Heart left ventricle (tissue), 16 donors: ENCODE results near the gene DPP10. TPM values are rescaled to one million over a fixed set of nuclear protein-coding genes. Genes with fewer than 3 reads are reported as not detected.

Experiments
- ATAC-seq, 4 donors: fragments of 200-7000 bp; cut with Tn5 transposase; one replicate each; pipeline ENCODE4 v1.9.1; 2020 to 2022; ENCODE audit warnings: moderate library complexity in 4 of 4, mild to moderate bottlenecking in 3 of 4, moderate number of reproducible peaks in 1 of 4
- DNase-seq, 5 donors: peaks; one replicate each; pipeline ENCODE4 v3.0.0-alpha.2; 2020
- H3K27ac ChIP-seq, 12 donors: fragments of 200-600 bp; sonication (generic) in 4 of 12; one replicate each; pipeline versions ENCODE4 v1.5.0 to v1.8.0; 2016 to 2022; ENCODE audit warnings: mild to moderate bottlenecking in 2 of 12
- H3K27me3 ChIP-seq, 9 donors: fragments of 200-600 bp; sonication (generic) in 2 of 9; one replicate each; pipeline versions ENCODE4 v1.5.1 to v1.8.0; 2016 to 2022; ENCODE audit warnings: mild to moderate bottlenecking in 3 of 9
- H3K36me3 ChIP-seq, 9 donors: fragments of 200-600 bp; sonication (generic) in 2 of 9; one replicate each; pipeline versions ENCODE4 v1.5.0 to v1.8.0; 2018 to 2022; ENCODE audit warnings: mild to moderate bottlenecking in 2 of 9
- H3K4me1 ChIP-seq, 12 donors: fragments of 200-600 bp; sonication (generic) in 4 of 12; one replicate each; pipeline versions ENCODE4 v1.5.0 to v1.8.0; 2016 to 2022; ENCODE audit warnings: mild to moderate bottlenecking in 3 of 12
- H3K4me3 ChIP-seq, 12 donors: fragments of 200-600 bp; sonication (generic) in 4 of 12; one replicate each; pipeline versions ENCODE4 v1.5.0 to v1.8.0; 2017 to 2022; ENCODE audit warnings: mild to moderate bottlenecking in 9 of 12, moderate library complexity in 4 of 12
- H3K9me3 ChIP-seq, 12 donors: fragments of 200-600 bp; sonication (generic) in 4 of 12; one replicate each; pipeline versions ENCODE4 v1.5.0 to v1.8.0; 2016 to 2022; ENCODE audit warnings: mild to moderate bottlenecking in 1 of 12
- POLR2A ChIP-seq, 2 donors: fragments of 450-650 bp; IDR thresholded peaks; one replicate each; pipeline ENCODE4 v1.6.1; 2017; ENCODE audit warnings: antibody characterized with exemption in 2 of 2, mild to moderate bottlenecking in 2 of 2, moderate library complexity in 2 of 2
- WGBS, 4 donors: extraction: QIAGEN DNeasy Blood & Tissue Kit in 2 of 4; methylation state at CpG; one replicate each; pipeline versions ENCODE4 v1.1.5 to v1.1.7; 2013 to 2018; 5-methylcytosine and 5-hydroxymethylcytosine counted together
- intact Hi-C, 10 donors: fragments of 100-400 bp; cut with DNase I; formaldehyde crosslinking; loops; one replicate each; pipeline versions ENCODE4 v1.11.1 to v1.14.2; 2022
- polyA plus RNA-seq, 2 donors: library from polyadenylated mRNA; stranded (reverse); fragments of 200-250 nt; gene quantifications; one replicate each; pipeline ENCODE4 v1.2.3, GENCODE V29; 2013
- total RNA-seq, 9 donors: library from RNA; depleted of rRNA in 2 of 9; stranded (reverse); fragments of >200 nt in 2 of 9; fragmentation: NEBNext Ultra II Directional in 3 of 9; extraction: Animal tissue kit (Norgen Biotek cat#: 25700) in 3 of 9; gene quantifications; one replicate each; pipeline versions ENCODE4 v1.1.0 to v1.2.4, GENCODE V29; 2016 to 2023
- TF ChIP-seq, protein P1 (sequence below), 12 donors: fragments of 200-600 bp; sonication (generic) in 4 of 12; IDR thresholded peaks; one replicate each; pipeline versions ENCODE4 v1.5.0 to v1.8.0; 2018 to 2022; ENCODE audit warnings: antibody characterized with exemption in 12 of 12, mild to moderate bottlenecking in 5 of 12
- donor health status: ischemic (EF 13 %, LVEDD 7.1; RV severe dilation, severe dysfunction).
- donor health status: healthy with polysubstance abuse.
- donor health status: DM: no; HTN: yes; CAD: no.
- donor health status: DM: no; HTN: no; CAD: no.
- donor health status: ischemic (EF 25% LVEDD 6.9; RV normal size, moderate dysfunction).
- donor health status: ischemic (EF 25% LVEDD 5.7; RV mildly dilated, moderate dysfunction).
- donor health status: healthy.
- donor health status: DM: yes; HTN: yes; CAD: no.
- donor health status: ischemic (EF 35%, LVEDD 5.7; RV mildly dilated, moderate dysfunction).
- donor health status: nonischemic (EF 11% LVEDD 7.7; RV severe dilation, severe dysfunction).
- donor health status: DM: yes; HTN: yes; CAD: no.
- donor health status: PGD.
- donor health status: ischemic (EF 29% LVEDD 5.4; RV normal size, mild dysfunction).
- donor health status: nonischemic (EF 23%, LVEDD 6.1; RV moderate dilation, normal function).

DPP10 gene
- total and polyA plus RNA-seq, 11 donors, result 0.88 TPM; not detected in 10

DNA sequence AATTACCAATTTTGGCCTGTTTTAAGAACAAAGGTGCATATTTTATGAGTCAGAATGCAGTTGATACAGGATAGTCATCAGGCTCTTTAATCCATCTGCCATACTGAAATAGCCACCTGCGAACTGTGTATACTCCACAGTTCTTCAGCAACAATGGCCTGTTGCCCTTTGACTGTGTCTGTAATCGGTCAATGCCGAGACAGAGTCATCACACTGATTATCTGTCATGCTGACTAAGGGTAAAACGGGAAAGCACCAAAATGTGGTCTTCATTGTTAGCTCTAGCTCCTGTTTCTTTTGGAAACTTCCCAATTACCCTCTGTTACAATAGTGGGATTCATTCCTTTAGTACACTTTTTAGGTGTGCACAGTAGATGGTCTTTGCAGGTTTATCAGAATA is 871.7 kb downstream of the DPP10 start:
- Histone ChIP-seq H3K9me3 (peaks cover 0 to 5% (median 0%) of the 10 kb centered on the region in 12 donors), H3K4me3 (no peak overlapping the region), H3K27ac (no peak overlapping the region), H3K4me1 (no peaks in the 10 kb centered on the region), H3K36me3 (no peaks in the 10 kb centered on the region), H3K27me3 (no peaks in the 10 kb centered on the region)
- TF ChIP-seq POLR2A (IDR thresholded peaks at IDR 0.05), result no peak
- TF ChIP-seq, protein P1, sequence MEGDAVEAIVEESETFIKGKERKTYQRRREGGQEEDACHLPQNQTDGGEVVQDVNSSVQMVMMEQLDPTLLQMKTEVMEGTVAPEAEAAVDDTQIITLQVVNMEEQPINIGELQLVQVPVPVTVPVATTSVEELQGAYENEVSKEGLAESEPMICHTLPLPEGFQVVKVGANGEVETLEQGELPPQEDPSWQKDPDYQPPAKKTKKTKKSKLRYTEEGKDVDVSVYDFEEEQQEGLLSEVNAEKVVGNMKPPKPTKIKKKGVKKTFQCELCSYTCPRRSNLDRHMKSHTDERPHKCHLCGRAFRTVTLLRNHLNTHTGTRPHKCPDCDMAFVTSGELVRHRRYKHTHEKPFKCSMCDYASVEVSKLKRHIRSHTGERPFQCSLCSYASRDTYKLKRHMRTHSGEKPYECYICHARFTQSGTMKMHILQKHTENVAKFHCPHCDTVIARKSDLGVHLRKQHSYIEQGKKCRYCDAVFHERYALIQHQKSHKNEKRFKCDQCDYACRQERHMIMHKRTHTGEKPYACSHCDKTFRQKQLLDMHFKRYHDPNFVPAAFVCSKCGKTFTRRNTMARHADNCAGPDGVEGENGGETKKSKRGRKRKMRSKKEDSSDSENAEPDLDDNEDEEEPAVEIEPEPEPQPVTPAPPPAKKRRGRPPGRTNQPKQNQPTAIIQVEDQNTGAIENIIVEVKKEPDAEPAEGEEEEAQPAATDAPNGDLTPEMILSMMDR (IDR thresholded peaks at IDR 0.05), result no peak
- ATAC-seq (no peak), DNase-seq (no peak)
- intact Hi-C loops, result no loop called here
- 64 to 77% (median 72%) methylated on average over 4 of the region's 4 CpGs for WGBS, 4 donors

DNA sequence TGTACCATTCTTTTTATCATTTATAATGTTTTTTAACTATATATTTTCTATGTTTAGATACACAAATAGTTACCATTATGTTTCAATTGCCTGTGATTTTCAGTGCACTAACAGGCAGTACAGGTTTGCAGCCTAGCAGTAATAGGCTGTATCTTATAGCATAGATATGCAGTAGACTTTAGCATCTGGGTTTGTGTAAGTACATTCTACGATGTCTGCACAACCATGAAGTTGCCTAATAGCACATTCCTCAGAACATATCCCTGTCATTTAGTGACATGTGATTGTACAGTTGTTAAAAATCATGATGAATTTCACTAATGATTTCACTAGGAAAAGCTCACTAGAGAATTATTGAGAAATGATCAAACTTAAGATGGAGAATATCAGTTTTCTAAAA is 884.6 kb downstream of the DPP10 start:
- no peaks in the 10 kb centered on the region for H3K4me1 ChIP-seq
- no peak overlapping the region for H3K27ac ChIP-seq
- no peak for DNase-seq
- peaks cover 0 to 14% (median 0%) of the 10 kb centered on the region in 12 donors for H3K9me3 ChIP-seq
- no peak overlapping the region for H3K4me3 ChIP-seq
- H3K36me3 ChIP-seq, result no peaks in the 10 kb centered on the region
- no peaks in the 10 kb centered on the region for H3K27me3 ChIP-seq
- TF ChIP-seq, protein P1 (IDR thresholded peaks at IDR 0.05), result no peak
- TF ChIP-seq POLR2A (IDR thresholded peaks at IDR 0.05), result no peak
- intact Hi-C loops, result no loop called here
- no peak for ATAC-seq
- WGBS, 4 donors, result 38 to 53% (median 49%) methylated on average over 1 of the region's 1 CpG

DNA sequence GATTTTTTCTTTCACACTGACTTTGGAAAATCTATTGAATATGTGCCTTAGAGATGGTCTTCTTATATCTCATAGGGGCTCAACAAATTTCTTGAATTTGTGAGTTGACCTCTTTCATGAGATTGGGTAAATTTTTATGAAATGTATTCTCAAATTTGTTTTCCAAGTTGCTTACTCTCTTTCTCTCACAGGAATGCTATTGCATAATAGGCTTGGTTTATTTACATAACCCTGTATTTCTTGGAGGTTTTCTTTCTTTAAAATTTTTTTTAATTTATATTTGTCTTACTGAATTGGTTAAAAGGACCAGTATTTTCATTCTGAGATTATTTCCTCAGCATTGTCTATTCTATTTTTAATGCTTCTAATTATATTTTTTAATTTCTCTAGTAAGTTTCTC is 917.1 kb downstream of the DPP10 start:
- H3K4me1 ChIP-seq, result no peaks in the 10 kb centered on the region
- no peaks in the 10 kb centered on the region for H3K36me3 ChIP-seq
- no peak overlapping the region for H3K4me3 ChIP-seq
- TF ChIP-seq, protein P1 (IDR thresholded peaks at IDR 0.05), result no peak
- TF ChIP-seq POLR2A (IDR thresholded peaks at IDR 0.05), result no peak
- H3K27me3 ChIP-seq, result no peaks in the 10 kb centered on the region
- peaks cover 0 to 46% (median 7%) of the 10 kb centered on the region in 12 donors for H3K9me3 ChIP-seq
- ATAC-seq (no peak), DNase-seq (no peak)
- H3K27ac ChIP-seq, result no peak overlapping the region
- intact Hi-C loops, result no loop called here

- no peak for TF ChIP-seq POLR2A (IDR thresholded peaks at IDR 0.05)
- TF ChIP-seq, protein P1 (IDR thresholded peaks at IDR 0.05), result no peak
- Histone ChIP-seq H3K9me3 (peaks cover 0 to 13% (median 4%) of the 10 kb centered on the region in 12 donors), H3K4me1 (no peaks in the 10 kb centered on the region), H3K27ac (no peak overlapping the region), H3K36me3 (no peaks in the 10 kb centered on the region), H3K27me3 (no peaks in the 10 kb centered on the region), H3K4me3 (no peak overlapping the region)
- intact Hi-C loops, result no loop called here
- 50 to 68% (median 56%) methylated on average over 6 of the region's 6 CpGs for WGBS, 4 donors
- ATAC-seq (no peak), DNase-seq (no peak)
Observed at GRCh38 chr2:115364093-115364492, 921.7 kb downstream of the DPP10 start.
